ENCODE data around the gene CLIC5.

The CLIC5 gene

DNA sequence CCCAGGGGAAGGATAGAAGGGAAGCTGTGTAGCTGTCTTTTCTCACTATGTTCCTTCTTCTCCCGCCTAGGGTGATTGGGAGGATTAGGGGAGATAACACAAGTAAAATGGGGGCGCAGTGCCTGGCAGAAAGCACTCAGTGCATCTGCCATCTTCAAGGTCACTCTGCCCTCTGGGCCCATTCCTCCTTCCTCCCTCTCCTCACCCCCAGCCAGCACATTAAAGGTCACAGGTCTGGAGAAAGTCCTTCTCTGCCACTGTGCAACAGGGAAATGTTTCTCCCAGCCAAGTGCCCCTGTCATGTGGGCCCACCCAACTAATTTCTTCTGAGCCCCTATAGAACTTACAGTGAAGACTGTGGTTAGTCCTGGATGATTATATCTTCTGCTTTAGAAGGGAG lies 45.8 kb downstream of the CLIC5 start:
- H3K9me3 Mint-ChIP-seq, result peaks cover 4% of the 10 kb centered on the region
- no peak overlapping the region for H3K27ac Mint-ChIP-seq
- peaks cover 1% of the 10 kb centered on the region for H3K36me3 Mint-ChIP-seq (ENCODE audit: low read depth)
- ATAC-seq (no peak), DNase-seq (no peak)
- no peaks in the 10 kb centered on the region for H3K27me3 Mint-ChIP-seq
- no peak overlapping the region for H3K4me3 Mint-ChIP-seq
- H3K4me1 Mint-ChIP-seq, result peaks cover 15% of the 10 kb centered on the region

DNA sequence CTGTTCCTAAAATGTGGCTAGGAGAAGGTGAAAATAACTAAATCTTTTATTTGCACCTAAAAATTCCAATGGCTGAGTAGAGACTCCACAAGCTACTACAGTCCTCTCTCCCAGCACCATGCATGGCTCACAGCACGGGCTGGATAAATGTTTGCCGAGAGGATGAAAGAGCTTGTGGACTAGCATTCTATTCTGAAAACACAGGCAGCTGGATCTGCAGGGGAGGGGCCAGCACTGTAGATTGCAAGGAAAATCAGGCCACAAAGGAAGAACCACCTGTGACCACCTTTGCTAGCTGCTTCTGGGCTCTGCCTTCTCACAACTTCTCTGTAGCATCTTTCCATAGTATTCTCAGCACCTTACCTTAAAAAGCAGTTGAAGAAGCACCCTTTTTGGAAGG lies 46.6 kb downstream of the CLIC5 start:
- ATAC-seq (no peak), DNase-seq (no peak)
- no peaks in the 10 kb centered on the region for H3K27me3 Mint-ChIP-seq
- H3K9me3 Mint-ChIP-seq, result peaks cover 10% of the 10 kb centered on the region
- H3K27ac Mint-ChIP-seq, result no peak overlapping the region
- H3K36me3 Mint-ChIP-seq (ENCODE audit: low read depth), result peaks cover 1% of the 10 kb centered on the region
- no peak overlapping the region for H3K4me3 Mint-ChIP-seq
- peaks cover 15% of the 10 kb centered on the region for H3K4me1 Mint-ChIP-seq

GRCh38 chr6:45967363-45967762 lies 48.3 kb downstream of the CLIC5 start:
- ATAC-seq (no peak), DNase-seq (no peak)
- H3K9me3 Mint-ChIP-seq, result peaks cover 10% of the 10 kb centered on the region
- no peak overlapping the region for H3K27ac Mint-ChIP-seq
- peaks cover 1% of the 10 kb centered on the region for H3K36me3 Mint-ChIP-seq (ENCODE audit: low read depth)
- H3K4me1 Mint-ChIP-seq, result peaks cover 15% of the 10 kb centered on the region
- H3K27me3 Mint-ChIP-seq, result no peaks in the 10 kb centered on the region
- no peak overlapping the region for H3K4me3 Mint-ChIP-seq

- Mint-ChIP-seq H3K36me3 (ENCODE audit: low read depth) (peaks cover 1% of the 10 kb centered on the region), H3K27ac (no peak overlapping the region), H3K4me3 (no peak overlapping the region), H3K9me3 (peaks cover 10% of the 10 kb centered on the region), H3K27me3 (no peaks in the 10 kb centered on the region), H3K4me1 (peaks cover 15% of the 10 kb centered on the region)
- no peak for ATAC-seq
- no peak for DNase-seq
Measured at GRCh38 chr6:45966797-45967196, 48.9 kb downstream of the CLIC5 start.

DNA sequence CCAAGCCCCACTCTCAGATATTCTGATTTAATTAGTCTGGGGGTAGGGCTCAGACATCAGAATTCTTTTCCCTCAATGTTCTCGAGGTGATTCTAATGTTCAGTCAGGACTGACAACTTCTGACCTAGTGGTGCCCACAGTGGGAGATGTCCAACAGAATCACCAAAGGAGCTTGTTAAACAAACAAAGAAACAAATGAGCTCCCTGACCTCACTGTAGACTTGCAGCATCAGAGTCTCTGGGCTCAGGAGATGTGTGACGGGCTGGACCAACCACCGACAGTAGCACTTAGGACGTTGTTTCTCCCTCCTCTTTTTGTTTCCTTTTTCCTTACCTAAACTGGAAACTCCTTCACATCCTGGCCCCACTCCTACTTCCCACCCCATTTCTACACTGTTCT lies 49.3 kb downstream of the CLIC5 start:
- peaks cover 1% of the 10 kb centered on the region for H3K36me3 Mint-ChIP-seq (ENCODE audit: low read depth)
- H3K9me3 Mint-ChIP-seq, result peaks cover 10% of the 10 kb centered on the region
- no peak overlapping the region for H3K27ac Mint-ChIP-seq
- H3K4me3 Mint-ChIP-seq, result no peak overlapping the region
- ATAC-seq (no peak), DNase-seq (no peak)
- H3K27me3 Mint-ChIP-seq, result no peaks in the 10 kb centered on the region
- peaks cover 15% of the 10 kb centered on the region for H3K4me1 Mint-ChIP-seq

DNA sequence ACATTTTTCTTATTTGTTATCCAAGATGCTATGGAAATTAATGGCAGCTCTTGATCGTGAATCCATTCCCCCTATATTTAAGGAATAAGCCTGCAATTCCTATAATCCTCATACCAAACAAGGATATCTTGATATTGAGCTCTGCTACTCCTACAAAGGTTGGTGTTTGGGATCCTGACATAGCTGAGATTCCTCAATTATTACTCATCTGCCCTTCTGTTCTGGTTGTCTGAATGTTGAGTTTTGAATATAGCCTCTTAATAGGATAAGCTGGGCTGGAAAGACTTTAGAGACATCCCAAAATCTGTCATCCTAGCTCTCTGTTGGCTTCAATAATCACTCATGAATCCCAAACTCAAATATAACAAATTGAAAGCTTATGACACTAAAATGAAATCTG lies 49.9 kb downstream of the CLIC5 start:
- DNase-seq, result no peak

DNA sequence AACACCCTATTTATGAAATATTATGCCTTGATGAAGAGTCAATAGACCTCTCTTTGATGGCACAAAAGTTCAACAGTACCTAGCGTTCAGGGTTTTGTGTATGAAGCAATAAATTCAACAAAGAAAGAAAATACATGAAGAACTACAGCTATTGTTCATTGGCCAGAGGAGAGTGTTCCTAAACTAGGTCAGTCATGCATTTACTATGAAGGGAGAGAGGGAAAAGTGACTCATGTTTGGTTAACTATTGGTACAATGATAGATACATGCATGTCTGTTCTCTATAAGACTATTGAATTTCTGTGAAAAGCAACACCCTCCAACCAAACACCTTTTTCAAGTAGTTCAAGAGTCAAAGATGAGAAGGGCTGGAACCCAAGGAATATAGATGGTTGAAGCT lies 50.7 kb downstream of the CLIC5 start:
- H3K4me3 Mint-ChIP-seq, result no peak overlapping the region
- H3K4me1 Mint-ChIP-seq, result peaks cover 6% of the 10 kb centered on the region
- DNase-seq (no peak), ATAC-seq (no peak)
- H3K27me3 Mint-ChIP-seq, result no peaks in the 10 kb centered on the region
- peaks cover 10% of the 10 kb centered on the region for H3K9me3 Mint-ChIP-seq
- H3K36me3 Mint-ChIP-seq (ENCODE audit: low read depth), result peaks cover 1% of the 10 kb centered on the region
- no peak overlapping the region for H3K27ac Mint-ChIP-seq

More for the DNA sequence above, 49.9 kb downstream of the CLIC5 start:
- H3K36me3 Mint-ChIP-seq (ENCODE audit: low read depth), result peaks cover 1% of the 10 kb centered on the region
- peaks cover 10% of the 10 kb centered on the region for H3K9me3 Mint-ChIP-seq
- no peak overlapping the region for H3K4me3 Mint-ChIP-seq
- peaks cover 14% of the 10 kb centered on the region for H3K4me1 Mint-ChIP-seq
- ATAC-seq, result no peak
- no peak overlapping the region for H3K27ac Mint-ChIP-seq
- no peaks in the 10 kb centered on the region for H3K27me3 Mint-ChIP-seq

- peaks cover 1% of the 10 kb centered on the region for H3K36me3 Mint-ChIP-seq (ENCODE audit: low read depth)
- no peak overlapping the region for H3K27ac Mint-ChIP-seq
- DNase-seq (no peak), ATAC-seq (no peak)
- peaks cover 3% of the 10 kb centered on the region for H3K4me1 Mint-ChIP-seq
- no peaks in the 10 kb centered on the region for H3K27me3 Mint-ChIP-seq
- H3K4me3 Mint-ChIP-seq, result no peak overlapping the region
- H3K9me3 Mint-ChIP-seq, result peaks cover 10% of the 10 kb centered on the region
Measured at GRCh38 chr6:45964300-45964699, 51.4 kb downstream of the CLIC5 start.

- peaks cover 10% of the 10 kb centered on the region for H3K9me3 Mint-ChIP-seq
- no peak overlapping the region for H3K27ac Mint-ChIP-seq
- peaks cover 3% of the 10 kb centered on the region for H3K4me1 Mint-ChIP-seq
- H3K4me3 Mint-ChIP-seq, result no peak overlapping the region
- ATAC-seq, result no peak
- DNase-seq, result no peak
- H3K36me3 Mint-ChIP-seq (ENCODE audit: low read depth), result peaks cover 1% of the 10 kb centered on the region
- H3K27me3 Mint-ChIP-seq, result no peaks in the 10 kb centered on the region
Measured at GRCh38 chr6:45963896-45964295, 51.8 kb downstream of the CLIC5 start.

GRCh38 chr6:45961125-45961524 lies 54.5 kb downstream of the CLIC5 start:
- H3K4me1 Mint-ChIP-seq, result no peaks in the 10 kb centered on the region
- no peak for ATAC-seq
- no peak overlapping the region for H3K4me3 Mint-ChIP-seq
- no peak for DNase-seq
- no peaks in the 10 kb centered on the region for H3K36me3 Mint-ChIP-seq (ENCODE audit: low read depth)
- no peak overlapping the region for H3K27ac Mint-ChIP-seq
- H3K9me3 Mint-ChIP-seq, result peaks cover 10% of the 10 kb centered on the region
- H3K27me3 Mint-ChIP-seq, result no peaks in the 10 kb centered on the region

DNA sequence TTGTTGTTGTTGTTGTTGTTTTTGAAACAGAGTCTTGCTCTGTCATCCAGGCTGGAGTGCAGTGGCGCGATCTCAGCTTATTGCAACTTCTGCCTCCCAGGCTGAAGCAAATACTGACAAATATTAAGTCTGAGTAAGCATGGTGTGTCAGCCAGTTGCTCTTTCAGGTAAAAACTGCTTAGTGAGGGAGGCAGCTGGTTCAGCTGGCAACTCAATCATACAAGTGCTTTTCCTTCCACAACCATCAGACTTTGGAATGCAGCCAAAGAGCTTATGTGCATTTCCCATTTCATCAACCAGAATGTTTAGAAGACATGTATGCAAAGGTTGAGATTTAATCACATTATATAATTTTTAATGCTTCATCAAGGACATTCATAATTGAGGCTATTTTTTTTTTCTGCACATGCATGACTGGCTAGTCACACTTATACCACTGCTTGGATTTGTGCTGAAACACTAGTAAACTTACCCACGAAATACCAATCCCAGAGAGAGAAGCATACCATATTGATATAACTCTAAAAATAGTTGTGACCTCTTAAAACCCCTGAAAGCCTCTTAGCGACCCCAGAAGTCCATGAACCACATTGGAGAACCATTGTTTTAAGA lies 56.0 kb downstream of the CLIC5 start:
- Mint-ChIP-seq H3K27ac (no peak overlapping the region), H3K27me3 (no peaks in the 10 kb centered on the region), H3K4me1 (no peaks in the 10 kb centered on the region), H3K4me3 (no peak overlapping the region), H3K36me3 (ENCODE audit: low read depth) (no peaks in the 10 kb centered on the region), H3K9me3 (peaks cover 5% of the 10 kb centered on the region)
- ATAC-seq (no peak), DNase-seq (no peak)

GRCh38 chr6:45956663-45957062 lies 59.0 kb downstream of the CLIC5 start:
- ATAC-seq, result no peak
- no peaks in the 10 kb centered on the region for H3K4me1 Mint-ChIP-seq
- no peaks in the 10 kb centered on the region for H3K9me3 Mint-ChIP-seq
- H3K27ac Mint-ChIP-seq, result no peak overlapping the region
- H3K27me3 Mint-ChIP-seq, result no peaks in the 10 kb centered on the region
- no peaks in the 10 kb centered on the region for H3K36me3 Mint-ChIP-seq (ENCODE audit: low read depth)
- no peak for DNase-seq
- H3K4me3 Mint-ChIP-seq, result no peak overlapping the region

DNA sequence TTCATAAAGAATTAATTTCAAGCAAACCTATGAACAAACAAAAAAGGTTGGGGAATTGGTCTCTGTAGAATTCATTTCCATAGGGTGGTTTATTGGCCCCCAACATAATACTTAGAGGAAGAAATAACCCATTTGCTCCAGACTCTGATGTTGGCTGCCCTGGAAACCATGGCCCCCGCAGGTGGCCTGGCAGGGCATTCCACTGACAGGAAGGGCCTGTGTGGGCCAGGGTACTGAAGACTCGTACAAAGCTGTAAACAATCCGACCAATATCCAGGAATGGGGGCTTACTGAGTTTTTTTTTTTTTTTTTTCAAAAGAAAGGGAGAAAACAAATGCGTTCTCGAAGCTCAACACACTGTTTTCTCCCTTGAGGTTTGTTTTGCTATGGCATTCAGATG lies 59.5 kb downstream of the CLIC5 start:
- no peak for DNase-seq
- H3K27ac Mint-ChIP-seq, result no peak overlapping the region

DNA sequence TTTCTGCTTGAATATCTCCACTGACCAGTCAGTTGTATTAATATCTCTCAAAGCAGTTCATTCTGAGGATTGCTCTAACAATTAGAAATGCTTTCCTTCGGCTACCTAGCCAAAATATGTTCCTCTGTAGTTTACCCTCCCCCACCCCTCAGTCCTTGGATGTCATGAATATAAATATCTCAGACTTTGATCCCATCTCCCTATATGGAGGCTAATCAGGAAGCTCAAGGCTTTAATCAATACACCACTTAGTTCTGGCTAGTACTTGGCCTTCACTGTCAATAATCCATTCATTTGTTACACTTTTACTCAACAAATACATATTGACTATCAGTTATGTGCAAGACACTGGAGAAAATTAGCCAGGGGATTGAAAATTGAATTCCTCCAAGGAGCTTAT lies 60.1 kb downstream of the CLIC5 start:
- H3K36me3 Mint-ChIP-seq (ENCODE audit: low read depth), result no peaks in the 10 kb centered on the region
- H3K9me3 Mint-ChIP-seq, result no peaks in the 10 kb centered on the region
- ATAC-seq (no peak), DNase-seq (no peak)
- H3K27ac Mint-ChIP-seq, result no peak overlapping the region
- H3K27me3 Mint-ChIP-seq, result no peaks in the 10 kb centered on the region
- no peaks in the 10 kb centered on the region for H3K4me1 Mint-ChIP-seq
- no peak overlapping the region for H3K4me3 Mint-ChIP-seq

More for the DNA sequence above, 59.5 kb downstream of the CLIC5 start:
- ATAC-seq, result no peak
- Mint-ChIP-seq H3K36me3 (ENCODE audit: low read depth) (no peaks in the 10 kb centered on the region), H3K4me1 (no peaks in the 10 kb centered on the region), H3K9me3 (no peaks in the 10 kb centered on the region), H3K27me3 (no peaks in the 10 kb centered on the region), H3K4me3 (no peak overlapping the region)

GRCh38 chr6:45952546-45952945 lies 63.1 kb downstream of the CLIC5 start:
- no peak overlapping the region for H3K27ac Mint-ChIP-seq
- peaks cover 2% of the 10 kb centered on the region for H3K36me3 Mint-ChIP-seq (ENCODE audit: low read depth)
- DNase-seq (no peak), ATAC-seq (no peak)
- H3K4me3 Mint-ChIP-seq, result no peak overlapping the region
- H3K4me1 Mint-ChIP-seq, result no peaks in the 10 kb centered on the region
- H3K27me3 Mint-ChIP-seq, result no peaks in the 10 kb centered on the region
- no peaks in the 10 kb centered on the region for H3K9me3 Mint-ChIP-seq

GRCh38 chr6:45952168-45952529 lies 63.5 kb downstream of the CLIC5 start:
- ATAC-seq (no peak), DNase-seq (no peak)
- Mint-ChIP-seq H3K36me3 (ENCODE audit: low read depth) (peaks cover 2% of the 10 kb centered on the region), H3K9me3 (no peaks in the 10 kb centered on the region), H3K27me3 (no peaks in the 10 kb centered on the region), H3K27ac (no peak overlapping the region), H3K4me1 (no peaks in the 10 kb centered on the region), H3K4me3 (no peak overlapping the region)
